Activated CD4-positive, CD25-positive, alpha-beta regulatory T cell treated with anti-CD3 and anti-CD28 coated beads, Interleukin-2, amount 50 U/mL, for 72 hours (primary cell): ENCODE data around the gene C11orf87.

Experiments
- DNase-seq: peaks from one replicate; pipeline ENCODE4 v3.0.0; 2021

Gene C11orf87

GRCh38 chr11:109443052-109443451, 21.1 kb downstream of the C11orf87 start:
- DNase-seq, result no peak

- no peak for DNase-seq
Observed at GRCh38 chr11:109454857-109455256, 32.9 kb downstream of the C11orf87 start.
